ENCODE measurements around the gene TIGAR.

DNA sequence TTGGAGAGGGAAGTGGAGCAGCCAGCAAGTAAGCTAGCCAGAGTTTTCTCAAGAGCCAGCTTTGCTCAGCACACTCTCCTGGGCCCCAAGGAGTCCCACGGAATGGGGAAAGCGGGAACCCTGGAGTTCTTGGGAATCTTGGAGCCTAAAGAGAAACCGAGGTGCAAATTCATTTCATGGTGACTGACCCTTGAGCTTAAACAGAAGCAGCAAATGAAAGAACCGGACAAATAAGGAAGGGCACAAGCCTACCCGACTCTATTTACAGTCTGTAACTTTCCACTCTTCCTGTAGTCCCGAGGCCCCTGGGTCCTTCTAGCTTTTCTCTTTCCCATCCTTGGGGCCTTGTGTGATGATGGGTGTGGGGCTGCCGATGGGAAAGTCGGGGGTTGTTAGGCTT lies 18.1 kb upstream of the TIGAR start:
- TF ChIP-seq CSDC2 (CRISPR knock-in tag; IDR thresholded peaks at IDR 0.05) (no peak), BACH2 (CRISPR knock-in tag; IDR thresholded peaks at IDR 0.05; ENCODE audit: borderline replicate concordance) (no peak), ZNF565 (CRISPR knock-in tag; conservative IDR thresholded peaks at IDR 0.05; ENCODE audit: low read depth) (no peak), ZFP30 (CRISPR knock-in tag; IDR thresholded peaks at IDR 0.05) (no peak), RARB (CRISPR knock-in tag; IDR thresholded peaks at IDR 0.05) (no peak), ZFP3 (CRISPR knock-in tag; IDR thresholded peaks at IDR 0.05) (no peak), SNAI2 (CRISPR knock-in tag; IDR thresholded peaks at IDR 0.05) (no peak)
- TF ChIP-seq, protein P1, sequence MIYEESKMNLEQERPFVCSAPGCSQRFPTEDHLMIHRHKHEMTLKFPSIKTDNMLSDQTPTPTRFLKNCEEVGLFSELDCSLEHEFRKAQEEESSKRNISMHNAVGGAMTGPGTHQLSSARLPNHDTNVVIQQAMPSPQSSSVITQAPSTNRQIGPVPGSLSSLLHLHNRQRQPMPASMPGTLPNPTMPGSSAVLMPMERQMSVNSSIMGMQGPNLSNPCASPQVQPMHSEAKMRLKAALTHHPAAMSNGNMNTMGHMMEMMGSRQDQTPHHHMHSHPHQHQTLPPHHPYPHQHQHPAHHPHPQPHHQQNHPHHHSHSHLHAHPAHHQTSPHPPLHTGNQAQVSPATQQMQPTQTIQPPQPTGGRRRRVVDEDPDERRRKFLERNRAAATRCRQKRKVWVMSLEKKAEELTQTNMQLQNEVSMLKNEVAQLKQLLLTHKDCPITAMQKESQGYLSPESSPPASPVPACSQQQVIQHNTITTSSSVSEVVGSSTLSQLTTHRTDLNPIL (CRISPR knock-in tag; IDR thresholded peaks at IDR 0.05; ENCODE audit: low read depth): no peak
- TF ChIP-seq, protein P2, sequence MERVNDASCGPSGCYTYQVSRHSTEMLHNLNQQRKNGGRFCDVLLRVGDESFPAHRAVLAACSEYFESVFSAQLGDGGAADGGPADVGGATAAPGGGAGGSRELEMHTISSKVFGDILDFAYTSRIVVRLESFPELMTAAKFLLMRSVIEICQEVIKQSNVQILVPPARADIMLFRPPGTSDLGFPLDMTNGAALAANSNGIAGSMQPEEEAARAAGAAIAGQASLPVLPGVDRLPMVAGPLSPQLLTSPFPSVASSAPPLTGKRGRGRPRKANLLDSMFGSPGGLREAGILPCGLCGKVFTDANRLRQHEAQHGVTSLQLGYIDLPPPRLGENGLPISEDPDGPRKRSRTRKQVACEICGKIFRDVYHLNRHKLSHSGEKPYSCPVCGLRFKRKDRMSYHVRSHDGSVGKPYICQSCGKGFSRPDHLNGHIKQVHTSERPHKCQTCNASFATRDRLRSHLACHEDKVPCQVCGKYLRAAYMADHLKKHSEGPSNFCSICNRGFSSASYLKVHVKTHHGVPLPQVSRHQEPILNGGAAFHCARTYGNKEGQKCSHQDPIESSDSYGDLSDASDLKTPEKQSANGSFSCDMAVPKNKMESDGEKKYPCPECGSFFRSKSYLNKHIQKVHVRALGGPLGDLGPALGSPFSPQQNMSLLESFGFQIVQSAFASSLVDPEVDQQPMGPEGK (CRISPR knock-in tag; IDR thresholded peaks at IDR 0.05; ENCODE audit: borderline replicate concordance): no peak
- TF ChIP-seq, protein P3, sequence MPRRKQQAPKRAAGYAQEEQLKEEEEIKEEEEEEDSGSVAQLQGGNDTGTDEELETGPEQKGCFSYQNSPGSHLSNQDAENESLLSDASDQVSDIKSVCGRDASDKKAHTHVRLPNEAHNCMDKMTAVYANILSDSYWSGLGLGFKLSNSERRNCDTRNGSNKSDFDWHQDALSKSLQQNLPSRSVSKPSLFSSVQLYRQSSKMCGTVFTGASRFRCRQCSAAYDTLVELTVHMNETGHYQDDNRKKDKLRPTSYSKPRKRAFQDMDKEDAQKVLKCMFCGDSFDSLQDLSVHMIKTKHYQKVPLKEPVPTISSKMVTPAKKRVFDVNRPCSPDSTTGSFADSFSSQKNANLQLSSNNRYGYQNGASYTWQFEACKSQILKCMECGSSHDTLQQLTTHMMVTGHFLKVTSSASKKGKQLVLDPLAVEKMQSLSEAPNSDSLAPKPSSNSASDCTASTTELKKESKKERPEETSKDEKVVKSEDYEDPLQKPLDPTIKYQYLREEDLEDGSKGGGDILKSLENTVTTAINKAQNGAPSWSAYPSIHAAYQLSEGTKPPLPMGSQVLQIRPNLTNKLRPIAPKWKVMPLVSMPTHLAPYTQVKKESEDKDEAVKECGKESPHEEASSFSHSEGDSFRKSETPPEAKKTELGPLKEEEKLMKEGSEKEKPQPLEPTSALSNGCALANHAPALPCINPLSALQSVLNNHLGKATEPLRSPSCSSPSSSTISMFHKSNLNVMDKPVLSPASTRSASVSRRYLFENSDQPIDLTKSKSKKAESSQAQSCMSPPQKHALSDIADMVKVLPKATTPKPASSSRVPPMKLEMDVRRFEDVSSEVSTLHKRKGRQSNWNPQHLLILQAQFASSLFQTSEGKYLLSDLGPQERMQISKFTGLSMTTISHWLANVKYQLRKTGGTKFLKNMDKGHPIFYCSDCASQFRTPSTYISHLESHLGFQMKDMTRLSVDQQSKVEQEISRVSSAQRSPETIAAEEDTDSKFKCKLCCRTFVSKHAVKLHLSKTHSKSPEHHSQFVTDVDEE (CRISPR knock-in tag; IDR thresholded peaks at IDR 0.05): no peak
- TF ChIP-seq, protein P4, sequence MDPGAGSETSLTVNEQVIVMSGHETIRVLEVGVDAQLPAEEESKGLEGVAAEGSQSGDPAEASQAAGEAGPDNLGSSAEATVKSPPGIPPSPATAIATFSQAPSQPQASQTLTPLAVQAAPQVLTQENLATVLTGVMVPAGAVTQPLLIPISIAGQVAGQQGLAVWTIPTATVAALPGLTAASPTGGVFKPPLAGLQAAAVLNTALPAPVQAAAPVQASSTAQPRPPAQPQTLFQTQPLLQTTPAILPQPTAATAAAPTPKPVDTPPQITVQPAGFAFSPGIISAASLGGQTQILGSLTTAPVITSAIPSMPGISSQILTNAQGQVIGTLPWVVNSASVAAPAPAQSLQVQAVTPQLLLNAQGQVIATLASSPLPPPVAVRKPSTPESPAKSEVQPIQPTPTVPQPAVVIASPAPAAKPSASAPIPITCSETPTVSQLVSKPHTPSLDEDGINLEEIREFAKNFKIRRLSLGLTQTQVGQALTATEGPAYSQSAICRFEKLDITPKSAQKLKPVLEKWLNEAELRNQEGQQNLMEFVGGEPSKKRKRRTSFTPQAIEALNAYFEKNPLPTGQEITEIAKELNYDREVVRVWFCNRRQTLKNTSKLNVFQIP (CRISPR knock-in tag; IDR thresholded peaks at IDR 0.05; ENCODE audit: borderline replicate concordance, low read depth): no peak
